NT2/D1 (cell line): Measurements from ENCODE around the gene DDX54.

Experiments used
- YY1 ChIP-seq: IDR thresholded peaks from 2 replicates; pipeline ENCODE4 v1.6.1; 2011; ENCODE audit not compliant: insufficient read length, insufficient read depth
- ZNF274 ChIP-seq: IDR thresholded peaks from 2 replicates; pipeline ENCODE4 v1.6.1; 2011; ENCODE audit warnings: mild to moderate bottlenecking, low read depth, low read length

GRCh38 chr12:113201187-113202177, 16.2 kb upstream of the DDX54 start:
- TF ChIP-seq ZNF274 = no peak
- no peak for TF ChIP-seq YY1
